ENCODE results near the gene PPFIBP1. TPM values are rescaled to one million over a fixed set of nuclear protein-coding genes. Genes with fewer than 3 reads are reported as not detected.

The PPFIBP1 gene
- total RNA-seq, 1 donor = 131 TPM

- no peak for DNase-seq (ENCODE audit: low read depth)
- TF ChIP-seq CTCF (IDR thresholded peaks at IDR 0.05; ENCODE audit: insufficient read depth, low read length) = no peak
- no peak overlapping the region for H3K4me3 ChIP-seq (ENCODE audit: low read depth, low read length)
Observed at GRCh38 chr12:27688671-27689070, 164.7 kb downstream of the PPFIBP1 start.

DNA sequence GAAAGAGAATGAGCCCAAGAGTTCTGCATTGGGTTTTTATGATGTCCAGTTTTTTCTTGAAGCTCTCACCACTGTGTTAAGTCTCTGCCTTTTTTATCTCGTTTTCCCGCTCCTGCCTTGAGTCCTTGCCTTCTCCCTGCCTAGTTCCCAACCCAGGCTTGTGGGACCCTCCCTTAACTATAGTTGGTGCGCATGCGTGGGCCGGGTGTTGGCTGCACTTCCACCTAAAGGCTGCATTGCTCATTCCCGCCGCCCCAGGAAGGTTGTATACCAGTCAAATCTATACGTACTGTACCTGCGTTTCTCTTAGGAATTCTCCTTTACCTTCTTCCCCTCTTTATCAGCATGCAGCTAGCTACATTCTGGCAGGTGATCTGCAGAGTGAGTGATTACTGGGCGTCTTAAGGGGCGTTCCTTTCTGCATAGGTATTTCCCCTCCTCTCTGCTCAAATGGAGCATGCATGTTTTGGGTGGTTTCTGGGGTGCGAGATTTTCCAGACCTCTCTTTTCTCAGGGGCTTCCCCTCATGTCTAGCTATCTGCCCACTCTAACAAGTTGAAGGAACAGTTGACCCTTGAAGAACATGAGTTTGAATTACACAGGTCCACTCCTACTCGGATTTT, 165.7 kb downstream of the PPFIBP1 start:
- no peak overlapping the region for H3K4me3 ChIP-seq (ENCODE audit: low read depth, low read length)
- TF ChIP-seq CTCF (IDR thresholded peaks at IDR 0.05; ENCODE audit: insufficient read depth, low read length) = no peak
- DNase-seq (ENCODE audit: low read depth) = no peak

DNA sequence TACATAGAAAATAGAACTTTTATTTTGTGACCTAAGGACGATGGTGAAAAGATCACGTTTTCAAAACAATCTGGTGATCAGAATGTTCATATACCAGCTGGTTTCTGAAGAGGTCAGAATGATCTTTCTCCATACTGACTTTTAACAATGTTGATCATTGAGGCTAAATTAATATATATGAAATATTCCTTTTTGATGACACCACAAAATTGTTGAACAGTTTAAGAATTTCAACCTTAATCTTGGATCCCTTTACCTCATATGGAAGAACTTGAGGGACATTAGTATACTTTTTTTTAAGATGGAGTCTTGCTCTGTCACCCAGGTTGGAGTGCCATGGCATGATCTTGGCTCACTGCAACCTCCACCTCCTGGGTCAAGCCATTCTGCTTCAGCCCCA, 169.4 kb downstream of the PPFIBP1 start:
- DNase-seq (ENCODE audit: low read depth) = no peak
- TF ChIP-seq CTCF (IDR thresholded peaks at IDR 0.05; ENCODE audit: insufficient read depth, low read length) = no peak
- no peak overlapping the region for H3K4me3 ChIP-seq (ENCODE audit: low read depth, low read length)

GRCh38 chr12:27695556-27696292, 171.7 kb downstream of the PPFIBP1 start:
- no peak overlapping the region for H3K4me3 ChIP-seq (ENCODE audit: low read depth, low read length)
- TF ChIP-seq CTCF (IDR thresholded peaks at IDR 0.05; ENCODE audit: insufficient read depth, low read length) = no peak
- DNase-seq (ENCODE audit: low read depth) = no peak

DNA sequence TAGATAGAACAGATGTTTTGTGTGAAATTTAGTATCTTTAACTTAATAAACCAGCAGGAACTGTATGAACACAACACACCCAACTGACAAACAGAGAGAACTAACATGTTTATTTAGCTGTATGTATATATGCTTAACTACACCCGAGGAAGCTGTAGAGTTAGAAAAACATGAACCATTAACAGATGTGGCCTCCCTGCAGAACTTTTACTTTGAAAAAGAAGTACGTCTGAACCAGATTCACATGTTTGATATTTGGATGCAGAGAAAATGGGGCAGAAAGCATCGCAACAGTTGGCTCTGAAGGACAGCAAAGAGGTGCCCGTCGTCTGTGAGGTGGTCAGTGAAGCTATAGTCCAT, 172.3 kb downstream of the PPFIBP1 start, which contains the start of gene REP15:
Gene REP15 (plus strand): TSS at position 155 of the 360 bp plus-strand sequence. CDS start 116 bp downstream, at position 271.
- no peak for DNase-seq (ENCODE audit: low read depth)
- no peak within 1 kb of the TSS for H3K4me3 ChIP-seq (ENCODE audit: low read depth, low read length)

GRCh38 chr12:27696864-27697564, 173.0 kb downstream of the PPFIBP1 start:
- DNase-seq (ENCODE audit: low read depth) = no peak
- TF ChIP-seq CTCF (IDR thresholded peaks at IDR 0.05; ENCODE audit: insufficient read depth, low read length) = no peak
- no peak overlapping the region for H3K4me3 ChIP-seq (ENCODE audit: low read depth, low read length)

More for the DNA sequence above, 172.3 kb downstream of the PPFIBP1 start, which contains the start of gene REP15:
- no peak for TF ChIP-seq CTCF (IDR thresholded peaks at IDR 0.05; ENCODE audit: insufficient read depth, low read length)

Measured in fibroblast of the aortic adventitia (primary cell).